K562 (cell line): ENCODE results near the gene MRPL10. TPM values are rescaled to one million over a fixed set of nuclear protein-coding genes. Genes with fewer than 3 reads are reported as not detected.

ENCODE experiments used
- ATAC-seq: fragments of 200-7000 bp; cut with Tn5 transposase; 3 replicates; pipeline ENCODE4 v1.9.1; 2020; ENCODE audit warnings: moderate library complexity
- BruUV-seq: library from RNA; stranded (reverse); fragments of 400-500 nt; replicated peaks from 2 replicates; lab custom pipeline; 2021; lab: Mats Ljungman, UMichigan
- CTCF ChIA-PET: fragments of 300-600 bp; formaldehyde crosslinking; extraction: SDS; loops from one replicate; lab custom pipeline; 2021; ENCODE audit warnings: low intra/inter-chr PET ratio; lab: Yijun Ruan, JAX
- POLR2A ChIA-PET: fragments of 300-600, 350-650 bp; sonication (Branson Sonifier 250); formaldehyde crosslinking; extraction: SDS; loops from one replicate; lab custom pipeline; 2021; ENCODE audit warnings: antibody characterized with exemption, inconsistent platforms; lab: Yijun Ruan, JAX
- DNase-seq, 4 experiments: peaks; one replicate each; pipeline versions ENCODE4 v3.0.0 to v3.0.0-alpha.2; 2011 to 2018; ENCODE audit warnings: low spot score in 3 of 4, mixed read lengths in 3 of 4; ENCODE audit errors: extremely low read depth in 1 of 4
- FAIRE-seq: peaks from 2 replicates; lab custom pipeline; 2011; peaks lifted over from hg19 to GRCh38; lab: Jason Lieb, UNC
- H2AFZ ChIP-seq: 2 replicates; pipeline ENCODE4 v1.6.0; 2011; ENCODE audit warnings: low read depth, low read length, control low read depth, inconsistent platforms
- H3K27ac ChIP-seq: fragments of 200-600 bp; 3 replicates; pipeline ENCODE4 v1.8.0; 2011; ENCODE audit warnings: low read depth, mild to moderate bottlenecking, control low read depth, inconsistent platforms, low read length, moderate library complexity, mixed read lengths; ENCODE audit errors: extremely low read depth
- H3K27me3 ChIP-seq, 2 experiments: fragments of 300-600 bp in 1 of 2; 2 replicates in 1 of 2; 3 replicates in 1 of 2; pipeline versions ENCODE4 v1.6.0 to v1.8.0; 2011; ENCODE audit warnings: inconsistent platforms in 2 of 2, low read length in 2 of 2, mild to moderate bottlenecking in 1 of 2, mixed read lengths in 1 of 2, moderate library complexity in 1 of 2; ENCODE audit not compliant: control insufficient read depth in 2 of 2, insufficient read depth in 2 of 2
- H3K36me3 ChIP-seq: fragments of 300-600 bp; 3 replicates; pipeline ENCODE4 v1.8.0; 2011; ENCODE audit warnings: mild to moderate bottlenecking, low read length, inconsistent platforms; ENCODE audit not compliant: control insufficient read depth, insufficient read depth
- H3K4me1 ChIP-seq, 2 experiments: fragments of 200-600 bp in 1 of 2; replicated peaks in 1 of 2; 2 replicates in 1 of 2; 3 replicates in 1 of 2; pipeline versions ENCODE4 v1.5.1 to v1.8.0; 2011; ENCODE audit warnings: inconsistent platforms in 2 of 2, low read length in 2 of 2, mild to moderate bottlenecking in 1 of 2, mixed read lengths in 1 of 2, moderate library complexity in 1 of 2; ENCODE audit not compliant: control insufficient read depth in 2 of 2, insufficient read depth in 2 of 2
- H3K4me2 ChIP-seq: 2 replicates; pipeline ENCODE4 v1.6.1; 2011; ENCODE audit warnings: low read length, control low read depth, inconsistent platforms, mixed read lengths; ENCODE audit not compliant: insufficient read depth
- H3K4me3 ChIP-seq: fragments of 200-600 bp; sonication (generic), shearing (Covaris generic); 2 replicates; pipeline ENCODE4 v1.5.1; 2016; ENCODE audit warnings: control low read depth, inconsistent platforms
- H3K79me2 ChIP-seq: fragments of 200-600 bp; 3 replicates; pipeline ENCODE4 v1.8.0; 2011; ENCODE audit warnings: low read length, inconsistent platforms; ENCODE audit not compliant: control insufficient read depth, insufficient read depth
- H3K9ac ChIP-seq, 2 experiments: 2 replicates each; pipeline versions ENCODE4 v1.6.0 to v1.6.1; 2011; ENCODE audit warnings: low read depth in 2 of 2, low read length in 2 of 2, control low read depth in 1 of 2, inconsistent platforms in 1 of 2, mild to moderate bottlenecking in 1 of 2, mixed read lengths in 1 of 2; ENCODE audit not compliant: insufficient read depth in 1 of 2
- H3K9me1 ChIP-seq: one replicate; pipeline ENCODE4 v1.6.0; 2011; ENCODE audit warnings: inconsistent platforms, mild to moderate bottlenecking, low read length, moderate library complexity; ENCODE audit not compliant: control insufficient read depth, insufficient read depth
- H3K9me3 ChIP-seq: replicated peaks from 2 replicates; pipeline ENCODE4 v1.5.1; 2011; ENCODE audit warnings: low read depth, low read length, inconsistent platforms; ENCODE audit not compliant: control insufficient read depth, insufficient read depth
- H4K20me1 ChIP-seq: replicated peaks from 2 replicates; pipeline ENCODE4 v1.6.1; 2011; ENCODE audit warnings: low read length, inconsistent platforms, mixed read lengths; ENCODE audit not compliant: control insufficient read depth, insufficient read depth
- CBFA2T2 ChIP-seq: fragments of 450-650 bp; conservative IDR thresholded peaks from 2 replicates; pipeline ENCODE4 v1.6.1; 2017; ENCODE audit warnings: mild to moderate bottlenecking
- KDM1A ChIP-seq, 2 experiments: fragments of 450-650 bp; IDR thresholded peaks; 2 replicates each; pipeline ENCODE4 v1.6.1; 2016; ENCODE audit warnings: mild to moderate bottlenecking in 2 of 2
- LEF1 ChIP-seq: fragments of 450-650 bp; IDR thresholded peaks from 2 replicates; pipeline ENCODE4 v1.6.1; 2016; ENCODE audit warnings: mild to moderate bottlenecking
- MITF ChIP-seq: IDR thresholded peaks from 2 replicates; pipeline ENCODE4 v1.6.1; 2014; ENCODE audit warnings: antibody characterized with exemption
- SNIP1 ChIP-seq: fragments of 450-650 bp; IDR thresholded peaks from 2 replicates; pipeline ENCODE4 v1.7.1; 2017; ENCODE audit warnings: low read depth, mild to moderate bottlenecking
- SRSF3 ChIP-seq: fragments of 200-400 bp; formaldehyde crosslinking; IDR thresholded peaks from 2 replicates; pipeline ENCODE4 v1.6.1; 2016; ENCODE audit warnings: mild to moderate bottlenecking, low read length, moderate library complexity; ENCODE audit not compliant: insufficient read depth
- ZNF3 ChIP-seq: fragments of 250-450 bp; sonication (Bioruptor Pico); IDR thresholded peaks from 2 replicates; pipeline ENCODE4 v1.5.0; 2021; ENCODE audit warnings: mild to moderate bottlenecking, moderate library complexity
- WGBS: fragments of 100-300 bp; shearing (Covaris generic); methylation state at CpG from one replicate; pipeline ENCODE4 v1.1.6; 2016; ENCODE audit warnings: low coverage, mixed read lengths; ENCODE audit not compliant: insufficient coverage; ENCODE audit errors: missing lambda C conversion rate; 5-methylcytosine and 5-hydroxymethylcytosine counted together
- in situ Hi-C: fragments of 300-500 bp; cut with MboI; formaldehyde crosslinking; loops from 4 replicates; pipeline ENCODE4 v1.15.0; 2018; ENCODE audit warnings: inconsistent platforms, mixed read lengths
- intact Hi-C: fragments of 100-400 bp; cut with micrococcal nuclease; formaldehyde crosslinking; loops from 2 replicates; pipeline ENCODE4 v1.14.2; 2022
- polyA plus RNA-seq, 8 experiments: library from polyadenylated mRNA; depleted of rRNA in 4 of 8; stranded (reverse) in 5 of 8; unstranded in 3 of 8; fragments of >200 nt; fragmentation: Nextera tagmentation in 2 of 8; fragmentation: Illumina TruSeq in 1 of 8; extraction: Ambion mirVana in 2 of 8; extraction: Trizol in 1 of 8; gene quantifications; 2 replicates each; pipeline versions ENCODE4 v1.2.1 to v1.2.3, GENCODE V29; 2011 to 2014; ENCODE audit warnings: inconsistent platforms in 1 of 8, missing spikeins in 1 of 8
- total RNA-seq, 7 experiments: library from RNA; depleted of rRNA in 6 of 7; stranded (reverse); fragments of >200 nt in 6 of 7; fragmentation: Illumina TruSeq in 2 of 7; extraction: Trizol in 2 of 7; gene quantifications; 2 replicates each; pipeline versions ENCODE4 v1.2.1 to v1.2.3, GENCODE V29; 2011 to 2021; ENCODE audit warnings: low replicate concordance in 1 of 7

MRPL10 gene
- total and polyA plus RNA-seq, 9 of the 15 experiments (the other 6 are each of a cell fraction or from before 2014, with no cell fraction given) = 27.8 to 105 (median 67.3) TPM

GRCh38 chr17:47792979-47793378 lies 38.4 kb downstream of the MRPL10 start:
- no TSS peak for BruUV-seq
- ChIA-PET CTCF (no interaction called here), POLR2A (interaction anchor here (0.8 kb wide), 1 partner anchor 56 kb away, joined by 3 read pairs; no protein-coding TSS in a partner anchor)
- no peaks in the 10 kb centered on the region for H3K9me1 ChIP-seq
- no peaks in the 10 kb centered on the region for H3K79me2 ChIP-seq
- H3K36me3 ChIP-seq = no peaks in the 10 kb centered on the region
- no peak for TF ChIP-seq SRSF3
- TF ChIP-seq KDM1A (IDR thresholded peaks at IDR 0.05) = peak; percentile 40 to 51; a peak in 2 of 4 replicates
- TF ChIP-seq ZNF3 (CRISPR knock-in tag) = no peak
- TF ChIP-seq CBFA2T2 = no peak
- no peak for TF ChIP-seq SNIP1
- TF ChIP-seq MITF = no peak
- no peak for TF ChIP-seq LEF1
- intact Hi-C loops (no loop called here), in situ Hi-C loops (no loop called here)
- no peak overlapping the region for H3K4me2 ChIP-seq
- no peak overlapping the region for H3K9ac ChIP-seq
- H3K9me3 ChIP-seq = no peaks in the 10 kb centered on the region
- H4K20me1 ChIP-seq = no peaks in the 10 kb centered on the region
- DNase-seq (no peak), FAIRE-seq (no peak), ATAC-seq (no peak)
- peaks cover 19 to 29% of the 10 kb centered on the region in 2 experiments; a peak in 3 of 5 replicates for H3K27me3 ChIP-seq
- no peak overlapping the region for H3K27ac ChIP-seq
- H3K4me3 ChIP-seq = no peak overlapping the region
- no peak overlapping the region for H2AFZ ChIP-seq
- WGBS = 1% methylated on average over 6 of the region's 6 CpGs
- H3K4me1 ChIP-seq = peaks cover 0 to 9% of the 10 kb centered on the region in 2 experiments; a peak in 2 of 5 replicates
